Fibroblast of lung (primary cell): Measurements from ENCODE around the gene EYA3. TPM values are rescaled to one million over a fixed set of nuclear protein-coding genes. Genes with fewer than 3 reads are reported as not detected.
A peak's percentile ranks its signal among the peaks of the same experiment; 100 is the strongest.

Source experiments
- DNase-seq, 2 donors: peaks; one replicate each; pipeline versions ENCODE4 v3.0.0 to v3.0.0-alpha.2; 2010; ENCODE audit warnings: low read depth in 2 of 2
- H2AFZ ChIP-seq: 2 replicates; pipeline ENCODE4 v1.5.1; 2012; ENCODE audit warnings: low read length, control low read depth, inconsistent platforms
- H3K27ac ChIP-seq: 2 replicates; pipeline ENCODE4 v1.5.1; 2011; ENCODE audit warnings: low read length, control low read depth; ENCODE audit not compliant: insufficient read depth
- H3K27me3 ChIP-seq: 2 replicates; pipeline ENCODE4 v1.5.1; 2011; ENCODE audit warnings: mild to moderate bottlenecking, low read length; ENCODE audit not compliant: control insufficient read depth, insufficient read depth
- H3K36me3 ChIP-seq: 2 replicates; pipeline ENCODE4 v1.5.1; 2011; ENCODE audit warnings: low read length; ENCODE audit not compliant: control insufficient read depth, insufficient read depth
- H3K4me1 ChIP-seq: 2 replicates; pipeline ENCODE4 v1.5.1; 2011; ENCODE audit warnings: low read length; ENCODE audit not compliant: control insufficient read depth, insufficient read depth; ENCODE audit errors: extremely low read depth
- H3K4me2 ChIP-seq: 2 replicates; pipeline ENCODE4 v1.5.1; 2011; ENCODE audit warnings: low read length, control low read depth; ENCODE audit not compliant: insufficient read depth; ENCODE audit errors: extremely low read depth
- H3K4me3 ChIP-seq, 4 experiments: fragments of 200-600 bp in 1 of 4; sonication (generic) in 1 of 4; replicated peaks in 1 of 4; 2 replicates each; pipeline ENCODE4 v1.5.1; 2011 to 2016; ENCODE audit warnings: low read length in 4 of 4, low read depth in 3 of 4, mild to moderate bottlenecking in 3 of 4, control low read depth in 2 of 4, inconsistent platforms in 1 of 4, mixed read lengths in 1 of 4; ENCODE audit not compliant: insufficient read depth in 1 of 4; ENCODE audit errors: control extremely low read depth in 1 of 4
- H3K79me2 ChIP-seq: 2 replicates; pipeline ENCODE4 v1.5.1; 2012; ENCODE audit warnings: mild to moderate bottlenecking, low read length, inconsistent platforms; ENCODE audit not compliant: control insufficient read depth, insufficient read depth
- H3K9ac ChIP-seq: 2 replicates; pipeline ENCODE4 v1.5.1; 2011; ENCODE audit warnings: mild to moderate bottlenecking, low read length, control low read depth; ENCODE audit not compliant: insufficient read depth
- H3K9me3 ChIP-seq: 2 replicates; pipeline ENCODE4 v1.5.1; 2012; ENCODE audit warnings: low read depth, low read length; ENCODE audit not compliant: control insufficient read depth, insufficient read depth
- H4K20me1 ChIP-seq: 2 replicates; pipeline ENCODE4 v1.5.1; 2011; ENCODE audit warnings: low read length; ENCODE audit not compliant: control insufficient read depth, insufficient read depth; ENCODE audit errors: extremely low read depth
- CTCF ChIP-seq, 2 donors: IDR thresholded peaks in 1 of 2; conservative IDR thresholded peaks in 1 of 2; 1 replicate in 1 of 2; 2 replicates in 1 of 2; pipeline ENCODE4 v1.5.1; 2011 to 2012; ENCODE audit warnings: low read length in 2 of 2, control low read depth in 1 of 2, inconsistent platforms in 1 of 2, low read depth in 1 of 2, mild to moderate bottlenecking in 1 of 2
- EZH2 ChIP-seq: IDR thresholded peaks from 2 replicates; pipeline ENCODE4 v1.5.1; 2012; ENCODE audit warnings: low read length, control low read depth, mild to moderate bottlenecking; ENCODE audit errors: missing control alignments
- polyA plus RNA-seq, 2 donors: library from polyadenylated mRNA; depleted of rRNA in 1 of 2; stranded (reverse) in 1 of 2; unstranded in 1 of 2; fragments of >200 nt; gene quantifications; 2 replicates each; pipeline ENCODE4 v1.2.1, GENCODE V29; 2011 to 2012; ENCODE audit warnings: missing spikeins in 1 of 2
- total RNA-seq: library from RNA; depleted of rRNA; stranded (reverse); fragments of >200 nt; gene quantifications from 2 replicates; pipeline ENCODE4 v1.2.1, GENCODE V29; 2014

Gene EYA3
- total and polyA plus RNA-seq, 2 donors (not counting 1 experiment from before 2014, with no cell fraction given): 11.2 to 17.5 TPM

GRCh38 chr1:28067523-28068090 is 20.8 kb downstream of the EYA3 start:
- H3K4me3 ChIP-seq: no peak overlapping the region
- no peaks in the 10 kb centered on the region for H3K36me3 ChIP-seq
- no peaks in the 10 kb centered on the region for H3K27me3 ChIP-seq
- peak; percentile 28 to 43 for DNase-seq
- TF ChIP-seq CTCF (conservative IDR thresholded peaks at IDR 0.05 in 1 of 2, IDR thresholded peaks at IDR 0.05 in 1 of 2; ENCODE audit: low read depth in 1 of 2, low read length in 2 of 2) (no peak), EZH2 (no peak)
- no peaks in the 10 kb centered on the region for H3K4me1 ChIP-seq
- H3K27ac ChIP-seq: no peak overlapping the region
- H4K20me1 ChIP-seq: no peaks in the 10 kb centered on the region
- H2AFZ ChIP-seq: no peak overlapping the region
- H3K79me2 ChIP-seq: peaks cover 11% of the 10 kb centered on the region
- no peak overlapping the region for H3K9ac ChIP-seq
- no peaks in the 10 kb centered on the region for H3K9me3 ChIP-seq
- H3K4me2 ChIP-seq: no peak overlapping the region

- Histone ChIP-seq H3K9ac (no peak overlapping the region), H3K79me2 (peaks cover 11% of the 10 kb centered on the region), H3K4me1 (no peaks in the 10 kb centered on the region), H3K9me3 (no peaks in the 10 kb centered on the region), H3K4me3 (no peak overlapping the region), H3K36me3 (no peaks in the 10 kb centered on the region), H3K27me3 (no peaks in the 10 kb centered on the region), H2AFZ (no peak overlapping the region), H3K27ac (no peak overlapping the region), H4K20me1 (no peaks in the 10 kb centered on the region), H3K4me2 (no peak overlapping the region)
- TF ChIP-seq CTCF (conservative IDR thresholded peaks at IDR 0.05 in 1 of 2, IDR thresholded peaks at IDR 0.05 in 1 of 2; ENCODE audit: low read depth in 1 of 2, low read length in 2 of 2) (no peak), EZH2 (no peak)
- DNase-seq: no peak
Observed at GRCh38 chr1:28066393-28067154, 21.8 kb downstream of the EYA3 start.

- H3K9ac ChIP-seq: no peak overlapping the region
- TF ChIP-seq EZH2: no peak
- TF ChIP-seq CTCF (conservative IDR thresholded peaks at IDR 0.05 in 1 of 2, IDR thresholded peaks at IDR 0.05 in 1 of 2; ENCODE audit: low read depth in 1 of 2, low read length in 2 of 2): no peak
- H3K4me2 ChIP-seq: no peak overlapping the region
- peaks cover 7% of the 10 kb centered on the region for H3K79me2 ChIP-seq
- DNase-seq: peak; percentile 52 to 63
- H3K4me3 ChIP-seq: no peak overlapping the region
- H4K20me1 ChIP-seq: no peaks in the 10 kb centered on the region
- H3K9me3 ChIP-seq: no peaks in the 10 kb centered on the region
- H3K36me3 ChIP-seq: no peaks in the 10 kb centered on the region
- H3K27me3 ChIP-seq: no peaks in the 10 kb centered on the region
- no peak overlapping the region for H2AFZ ChIP-seq
- H3K27ac ChIP-seq: no peak overlapping the region
- H3K4me1 ChIP-seq: no peaks in the 10 kb centered on the region
Observed at GRCh38 chr1:28064064-28064463, 24.3 kb downstream of the EYA3 start.
